H1 (cell line): Measurements from ENCODE around the gene EXOC2. TPM values are rescaled to one million over a fixed set of nuclear protein-coding genes. Genes with fewer than 3 reads are reported as not detected.

Source experiments
- CTCF ChIA-PET: fragments of 300-600 bp; sonication (Branson Sonifier 250); formaldehyde crosslinking; loops from one replicate; lab custom pipeline; 2021; ENCODE audit not compliant: partially characterized antibody; lab: Charles Lee
- POLR2A ChIA-PET: fragments of 300-600 bp; sonication (Branson Sonifier 250); formaldehyde crosslinking; loops from one replicate; lab custom pipeline; 2021; ENCODE audit warnings: inconsistent platforms; ENCODE audit not compliant: partially characterized antibody; lab: Charles Lee
- DNase-seq, 2 experiments: peaks; one replicate each; pipeline versions ENCODE4 v3.0.0 to v3.0.0-alpha.2; 2010 to 2022; ENCODE audit warnings: low spot score in 2 of 2, low read depth in 1 of 2, mixed read lengths in 1 of 2
- FAIRE-seq: peaks from 2 replicates; lab custom pipeline; 2011; peaks lifted over from hg19 to GRCh38; lab: Jason Lieb, UNC
- H2AFZ ChIP-seq: 2 replicates; pipeline ENCODE4 v1.8.1; 2012; ENCODE audit warnings: low read length, inconsistent platforms
- H2AK5ac ChIP-seq: 2 replicates; pipeline ENCODE4 v1.6.1; 2013; ENCODE audit warnings: low read depth, low read length
- H2BK120ac ChIP-seq: replicated peaks from 2 replicates; pipeline ENCODE3; 2013; ENCODE audit warnings: low read depth, low read length, inconsistent platforms
- H2BK12ac ChIP-seq: 2 replicates; pipeline ENCODE4 v1.6.1; 2013; ENCODE audit warnings: low read depth, low read length
- H2BK15ac ChIP-seq: 2 replicates; pipeline ENCODE4 v1.6.1; 2013; ENCODE audit warnings: low read length
- H2BK20ac ChIP-seq: 2 replicates; pipeline ENCODE4 v1.6.1; 2013; ENCODE audit warnings: low read length
- H2BK5ac ChIP-seq: 2 replicates; pipeline ENCODE4 v1.6.1; 2013; ENCODE audit warnings: low read depth, low read length
- H3K14ac ChIP-seq: 2 replicates; pipeline ENCODE4 v1.6.1; 2013; ENCODE audit warnings: inconsistent platforms; ENCODE audit not compliant: insufficient read length
- H3K18ac ChIP-seq: 2 replicates; pipeline ENCODE4 v1.6.1; 2013; ENCODE audit warnings: low read length; ENCODE audit errors: extremely low read depth
- H3K23ac ChIP-seq: 2 replicates; pipeline ENCODE4 v1.6.1; 2013; ENCODE audit warnings: inconsistent platforms; ENCODE audit not compliant: insufficient read length
- H3K23me2 ChIP-seq: 2 replicates; pipeline ENCODE4 v1.6.1; 2013; ENCODE audit warnings: low read depth, low read length
- H3K27ac ChIP-seq: 2 replicates; pipeline ENCODE4 v1.6.1; 2011; ENCODE audit warnings: low read depth, low read length, inconsistent platforms
- H3K27me3 ChIP-seq, 4 experiments: replicated peaks in 1 of 4; 1 replicate in 1 of 4; 2 replicates in 3 of 4; pipeline versions ENCODE4 v1.6.1 to v1.8.1; 2011 to 2013; ENCODE audit warnings: low read length in 3 of 4, mild to moderate bottlenecking in 3 of 4, inconsistent platforms in 2 of 4, mixed read lengths in 2 of 4, moderate library complexity in 1 of 4; ENCODE audit not compliant: control insufficient read depth in 3 of 4, insufficient read depth in 3 of 4; ENCODE audit errors: extremely low read depth in 1 of 4
- H3K36me3 ChIP-seq, 4 experiments: 2 replicates each; pipeline versions ENCODE4 v1.6.1 to v1.8.1; 2011 to 2013; ENCODE audit warnings: mild to moderate bottlenecking in 4 of 4, low read length in 3 of 4, moderate library complexity in 2 of 4, control low read depth in 1 of 4, inconsistent platforms in 1 of 4; ENCODE audit not compliant: insufficient read depth in 4 of 4, control insufficient read depth in 2 of 4
- H3K4ac ChIP-seq: replicated peaks from 2 replicates; pipeline ENCODE3; 2013; ENCODE audit warnings: low read length, low read depth, mixed read lengths, inconsistent platforms; ENCODE audit not compliant: insufficient read length
- H3K4me1 ChIP-seq, 4 experiments: replicated peaks in 1 of 4; 1 replicate in 1 of 4; 2 replicates in 3 of 4; pipeline versions ENCODE4 v1.6.1 to v1.8.1; 2011 to 2013; ENCODE audit warnings: low read length in 3 of 4, inconsistent platforms in 2 of 4, mixed read lengths in 1 of 4; ENCODE audit not compliant: insufficient read depth in 4 of 4, control insufficient read depth in 3 of 4
- H3K4me2 ChIP-seq, 2 experiments: 2 replicates each; pipeline versions ENCODE4 v1.6.1 to v1.8.1; 2011 to 2013; ENCODE audit warnings: low read depth in 2 of 2, low read length in 2 of 2, control low read depth in 1 of 2, inconsistent platforms in 1 of 2, mild to moderate bottlenecking in 1 of 2; ENCODE audit not compliant: insufficient read depth in 1 of 2
- H3K4me3 ChIP-seq, 4 experiments: fragments of 200-600, 300-600 bp in 1 of 4; sonication (generic), shearing (Covaris generic), sonication (Bioruptor Twin) in 1 of 4; 2 replicates each; pipeline versions ENCODE4 v1.5.1 to v1.8.1; 2011 to 2016; ENCODE audit warnings: low read length in 4 of 4, low read depth in 3 of 4, control low read depth in 2 of 4, inconsistent platforms in 2 of 4, mild to moderate bottlenecking in 2 of 4, mixed read lengths in 1 of 4, moderate library complexity in 1 of 4; ENCODE audit not compliant: insufficient read depth in 2 of 4; ENCODE audit errors: extremely low read depth in 1 of 4
- H3K56ac ChIP-seq: replicated peaks from 2 replicates; pipeline ENCODE3; 2013; ENCODE audit warnings: low read depth, mild to moderate bottlenecking, mixed read lengths, low read length, inconsistent platforms; ENCODE audit not compliant: insufficient read length
- H3K79me1 ChIP-seq: 2 replicates; pipeline ENCODE4 v1.6.1; 2013; ENCODE audit warnings: low read depth, low read length, control low read depth
- H3K79me2 ChIP-seq, 2 experiments: 2 replicates each; pipeline versions ENCODE4 v1.6.1 to v1.8.1; 2012 to 2013; ENCODE audit warnings: low read length in 2 of 2, mild to moderate bottlenecking in 2 of 2, inconsistent platforms in 1 of 2; ENCODE audit not compliant: insufficient read depth in 2 of 2, control insufficient read depth in 1 of 2
- H3K9ac ChIP-seq, 4 experiments: replicated peaks in 1 of 4; 1 replicate in 1 of 4; 2 replicates in 3 of 4; pipeline versions ENCODE4 v1.6.1 to v1.8.1; 2011 to 2013; ENCODE audit warnings: low read depth in 3 of 4, low read length in 3 of 4, control low read depth in 2 of 4, mild to moderate bottlenecking in 2 of 4, moderate library complexity in 2 of 4, inconsistent platforms in 1 of 4; ENCODE audit errors: extremely low read depth in 1 of 4
- H3K9me3 ChIP-seq, 2 experiments: 2 replicates each; pipeline versions ENCODE4 v1.6.1 to v1.8.1; 2012 to 2013; ENCODE audit warnings: mild to moderate bottlenecking in 2 of 2, moderate library complexity in 2 of 2, control low read depth in 1 of 2, inconsistent platforms in 1 of 2, low read depth in 1 of 2, low read length in 1 of 2, mixed read lengths in 1 of 2; ENCODE audit not compliant: insufficient read depth in 2 of 2
- H4K20me1 ChIP-seq, 2 experiments: replicated peaks in 1 of 2; 2 replicates each; pipeline versions ENCODE3 to v1.8.1; 2011 to 2013; ENCODE audit warnings: inconsistent platforms in 2 of 2, low read length in 2 of 2, mild to moderate bottlenecking in 1 of 2; ENCODE audit not compliant: insufficient read depth in 2 of 2, control insufficient read depth in 1 of 2
- H4K5ac ChIP-seq: 2 replicates; pipeline ENCODE4 v1.6.1; 2013; ENCODE audit warnings: low read length, low read depth, mixed read lengths, inconsistent platforms; ENCODE audit not compliant: insufficient read length
- H4K8ac ChIP-seq: 2 replicates; pipeline ENCODE4 v1.8.0; 2013; ENCODE audit warnings: mild to moderate bottlenecking, moderate library complexity, low read length, inconsistent platforms; ENCODE audit not compliant: insufficient read depth; ENCODE audit errors: extremely low read depth
- H4K91ac ChIP-seq: replicated peaks from 2 replicates; pipeline ENCODE3; 2013; ENCODE audit warnings: low read length, mixed read lengths, inconsistent platforms; ENCODE audit not compliant: insufficient read length
- CEBPB ChIP-seq: IDR thresholded peaks from 2 replicates; pipeline ENCODE4 v1.6.1; 2012; ENCODE audit warnings: low read depth, low read length
- CHD1 ChIP-seq: IDR thresholded peaks from 2 replicates; pipeline ENCODE4 v1.6.1; 2012; ENCODE audit warnings: low read depth, low read length, improper control_type of control experiment
- CHD2 ChIP-seq: IDR thresholded peaks from 2 replicates; pipeline ENCODE4 v1.6.1; 2012; ENCODE audit warnings: low read length, improper control_type of control experiment
- CREB1 ChIP-seq: IDR thresholded peaks from 2 replicates; pipeline ENCODE4 v1.6.1; 2012; ENCODE audit warnings: inconsistent platforms
- CTBP2 ChIP-seq: IDR thresholded peaks from 2 replicates; pipeline ENCODE4 v1.7.0; 2011; ENCODE audit warnings: borderline replicate concordance, mild to moderate bottlenecking, moderate library complexity, mixed read lengths, low read length; ENCODE audit not compliant: insufficient read depth, insufficient read length
- FOSL1 ChIP-seq: IDR thresholded peaks from 2 replicates; pipeline ENCODE4 v1.6.1; 2011; ENCODE audit warnings: mild to moderate bottlenecking, low read depth, low read length, moderate library complexity; ENCODE audit not compliant: insufficient read depth
- GTF2F1 ChIP-seq: IDR thresholded peaks from 2 replicates; pipeline ENCODE4 v1.6.1; 2012; ENCODE audit warnings: low read depth, low read length, improper control_type of control experiment, borderline replicate concordance
- NANOG ChIP-seq: IDR thresholded peaks from 2 replicates; pipeline ENCODE4 v1.6.1; 2011; ENCODE audit warnings: low read length, low read depth, mild to moderate bottlenecking, inconsistent platforms; ENCODE audit not compliant: insufficient read depth, poor library complexity, severe bottlenecking
- PHF8 ChIP-seq: fragments of 200-600 bp; sonication (generic); conservative IDR thresholded peaks from 2 replicates; pipeline ENCODE4 v1.7.1; 2012; ENCODE audit warnings: low read depth, mild to moderate bottlenecking, inconsistent platforms, low read length, moderate library complexity
- POLR2A ChIP-seq, 2 experiments: IDR thresholded peaks; 1 replicate in 1 of 2; 2 replicates in 1 of 2; pipeline ENCODE4 v1.6.1; 2011; ENCODE audit warnings: low read depth in 2 of 2, low read length in 2 of 2, mild to moderate bottlenecking in 2 of 2; ENCODE audit errors: control extremely low read depth in 1 of 2
- POLR2AphosphoS5 ChIP-seq: IDR thresholded peaks from 2 replicates; pipeline ENCODE4 v1.6.1; 2011; ENCODE audit warnings: low read depth, low read length
- RBBP5 ChIP-seq: IDR thresholded peaks from 2 replicates; pipeline ENCODE4 v1.7.1; 2012; ENCODE audit warnings: low read depth, mild to moderate bottlenecking, inconsistent platforms, low read length, moderate library complexity, borderline replicate concordance
- SUZ12 ChIP-seq: fragments of 200-600 bp; sonication (generic); IDR thresholded peaks from 2 replicates; pipeline ENCODE4 v1.6.1; 2012; ENCODE audit warnings: mild to moderate bottlenecking, inconsistent platforms, low read length, moderate library complexity, mixed read lengths
- TAF1 ChIP-seq: IDR thresholded peaks from 2 replicates; pipeline ENCODE4 v1.6.1; 2011; ENCODE audit warnings: mild to moderate bottlenecking, low read depth, low read length
- TAF7 ChIP-seq: optimal IDR thresholded peaks from 2 replicates; pipeline ENCODE3; 2011; ENCODE audit warnings: low read depth, mild to moderate bottlenecking, inconsistent platforms, low read length, moderate library complexity, borderline replicate concordance
- WGBS, 2 experiments: shearing (Covaris generic) in 1 of 2; methylation state at CpG; one replicate each; pipeline versions ENCODE4 v1.1.6 to v1.1.7; 2013 to 2015; ENCODE audit warnings: low lambda C conversion rate in 2 of 2, mixed read lengths in 2 of 2, inconsistent platforms in 1 of 2, low coverage in 1 of 2, missing lambda C conversion rate in 1 of 2; ENCODE audit not compliant: insufficient replicate concordance in 2 of 2, insufficient coverage in 1 of 2, insufficient read length in 1 of 2; ENCODE audit errors: extremely low coverage in 1 of 2, missing lambda C conversion rate in 1 of 2; 5-methylcytosine and 5-hydroxymethylcytosine counted together
- polyA plus RNA-seq, 7 experiments: library from polyadenylated mRNA; depleted of rRNA in 3 of 7; stranded (reverse) in 5 of 7; unstranded in 2 of 7; fragments of >200 nt in 5 of 7; fragments of 200-250 nt in 2 of 7; gene quantifications; 1 replicate in 5 of 7; 2 replicates in 1 of 7; 4 replicates in 1 of 7; pipeline versions ENCODE4 v1.2.1 to v1.2.3, GENCODE V29; 2011 to 2013; ENCODE audit warnings: missing spikeins in 2 of 7, mixed read lengths in 2 of 7
- total RNA-seq: library from RNA; stranded (reverse); fragmentation: NEBNext Ultra II Directional; extraction: Animal tissue kit (Norgen Biotek cat#: 25700); gene quantifications from 2 replicates; pipeline ENCODE4 v1.2.1, GENCODE V29; 2021

The EXOC2 gene
- total and polyA plus RNA-seq, 2 of the 8 experiments (the other 6 are each of a cell fraction or from before 2014, with no cell fraction given), result 25.5 to 44.4 TPM

DNA sequence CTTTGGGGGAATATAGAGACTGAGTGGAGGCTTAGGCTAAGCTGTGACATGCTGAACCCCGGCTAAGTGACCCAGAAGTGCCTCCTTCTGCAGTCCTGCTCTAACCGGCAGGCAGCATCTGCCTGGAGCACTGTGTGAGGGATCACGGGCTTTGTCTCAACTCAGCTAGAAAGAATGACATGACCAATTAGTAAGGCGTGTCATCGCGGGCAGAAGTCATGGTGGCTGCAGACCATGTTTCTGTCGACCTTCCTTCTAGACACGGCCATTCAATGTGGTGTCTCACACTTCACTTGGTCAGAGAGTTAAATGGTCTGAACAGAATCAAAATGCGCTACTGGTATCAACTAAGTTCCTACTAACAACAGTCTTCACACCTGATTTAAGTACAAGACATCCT is 71.0 kb downstream of the EXOC2 start:
- Histone ChIP-seq H4K91ac (no peak overlapping the region), H3K14ac (no peak overlapping the region), H3K23ac (no peak overlapping the region), H4K5ac (no peak overlapping the region), H2BK5ac (no peak overlapping the region), H2AK5ac (no peak overlapping the region), H3K9me3 (no peaks in the 10 kb centered on the region), H2BK12ac (no peak overlapping the region), H3K9ac (no peak overlapping the region; a peak in 1 of 7 replicates), H3K4ac (no peak overlapping the region), H3K56ac (no peak overlapping the region), H3K4me2 (no peak overlapping the region), H3K79me1 (peaks cover 12% of the 10 kb centered on the region), H2AFZ (no peak overlapping the region), H3K36me3 (peaks cover 0 to 7% (median 3%) of the 10 kb centered on the region in 4 experiments; a peak in 1 of 8 replicates), H2BK15ac (no peak overlapping the region), H3K18ac (no peak overlapping the region), H3K4me1 (peaks cover 3 to 6% (median 4%) of the 10 kb centered on the region in 4 experiments; a peak in 6 of 7 replicates), H2BK20ac (no peak overlapping the region), H3K23me2 (no peaks in the 10 kb centered on the region), H3K27me3 (no peaks in the 10 kb centered on the region), H3K27ac (no peak overlapping the region), H2BK120ac (no peak overlapping the region), H4K20me1 (peaks cover 0 to 3% of the 10 kb centered on the region in 2 experiments), H3K4me3 (no peak overlapping the region), H3K79me2 (0 out of 4 replicates have a peak, but pooled peaks cover 0 to 5% of the 10 kb centered on the region in 2 experiments), H4K8ac (no peak overlapping the region; the same call in 1 of the 2 replicates)
- 88% methylated on average over 9 of the region's 9 CpGs; no CpG with 5 or more reads in 1 of the 2 experiments for WGBS, 2 experiments
- no peak for FAIRE-seq
- POLR2A ChIA-PET, result interaction anchor here (1.1 to 1.2 kb wide), 3 partner anchors 8 to 39 kb away, joined by 3 read pairs; no protein-coding TSS in a partner anchor
- CTCF ChIA-PET, result interaction anchor here (0.6 to 1.8 kb wide), 11 partner anchors 31 to 815 kb away, joined by 3 to 6 read pairs (median 3); no protein-coding TSS in a partner anchor
- DNase-seq, result no peak
- no peak for TF ChIP-seq FOSL1
- TF ChIP-seq CREB1, result no peak
- no peak for TF ChIP-seq CEBPB
- TF ChIP-seq TAF7, result no peak
- no peak for TF ChIP-seq CTBP2
- no peak for TF ChIP-seq NANOG
- TF ChIP-seq POLR2AphosphoS5, result no peak
- no peak for TF ChIP-seq SUZ12
- TF ChIP-seq PHF8, result no peak
- TF ChIP-seq GTF2F1, result no peak
- TF ChIP-seq RBBP5, result no peak
- TF ChIP-seq CHD1, result no peak
- no peak for TF ChIP-seq POLR2A (IDR thresholded peaks at IDR 0.05; ENCODE audit: control extremely low read depth in 1 of 2, low read depth in 2 of 2, low read length in 2 of 2)
- TF ChIP-seq CHD2, result no peak
- TF ChIP-seq TAF1, result no peak
